GM21529 (cell line): Measurements from ENCODE around the gene DOCK4.

Experiments used
- ATAC-seq: cut with Tn5 transposase; IDR thresholded peaks from one replicate; pipeline ENCODE4 v1.9.1; 2021; ENCODE audit not compliant: unreplicated experiment

Gene DOCK4

DNA sequence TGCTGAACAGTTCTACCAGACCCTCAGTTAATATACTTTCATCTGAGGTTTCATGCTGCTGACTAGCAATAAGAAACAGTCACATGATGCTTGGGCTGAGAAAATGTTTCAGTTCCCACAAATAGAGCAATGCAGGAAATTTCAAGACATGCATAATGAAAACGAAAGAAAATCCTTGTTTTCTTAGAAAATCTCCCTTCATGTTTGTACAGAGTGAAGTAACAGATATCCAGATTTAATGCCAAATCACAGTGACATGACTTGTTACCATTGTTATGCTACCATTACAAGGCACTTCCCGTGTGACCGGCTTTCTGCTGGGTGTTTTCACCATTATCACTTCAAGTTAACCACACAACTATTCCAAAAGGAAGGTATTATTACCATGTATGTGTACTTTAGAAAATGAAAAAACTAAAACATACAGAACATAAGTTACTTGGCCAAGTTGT is 121.7 kb downstream of the DOCK4 start:
- peak; percentile 57 for ATAC-seq

DNA sequence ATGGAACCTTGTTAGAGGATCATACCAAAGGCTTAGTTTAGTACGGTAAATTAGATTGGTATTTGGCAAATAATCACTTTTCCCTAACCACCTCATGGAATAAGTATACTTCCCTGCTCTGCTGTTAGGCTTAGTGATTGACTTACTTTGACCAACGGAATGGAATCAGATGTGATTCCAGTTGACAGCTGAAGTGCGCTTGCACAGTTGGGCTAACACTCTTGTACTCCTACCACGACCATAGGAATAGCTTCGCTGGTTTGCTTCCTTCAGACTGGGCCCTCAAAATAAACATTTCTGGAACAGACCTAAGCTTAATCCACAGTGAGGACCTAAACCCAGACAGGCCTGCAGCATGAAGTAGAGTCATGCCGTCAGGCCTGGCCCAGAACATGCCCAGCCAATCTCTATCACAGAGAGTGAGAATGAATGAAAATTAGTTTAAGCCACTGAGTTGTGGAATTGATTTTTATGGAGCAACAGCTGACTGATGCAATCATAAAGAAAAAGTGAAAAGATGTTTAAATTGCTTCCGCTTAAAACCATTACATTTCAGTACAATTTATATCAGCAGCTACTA is 122.3 kb downstream of the DOCK4 start:
- ATAC-seq = no peak

DNA sequence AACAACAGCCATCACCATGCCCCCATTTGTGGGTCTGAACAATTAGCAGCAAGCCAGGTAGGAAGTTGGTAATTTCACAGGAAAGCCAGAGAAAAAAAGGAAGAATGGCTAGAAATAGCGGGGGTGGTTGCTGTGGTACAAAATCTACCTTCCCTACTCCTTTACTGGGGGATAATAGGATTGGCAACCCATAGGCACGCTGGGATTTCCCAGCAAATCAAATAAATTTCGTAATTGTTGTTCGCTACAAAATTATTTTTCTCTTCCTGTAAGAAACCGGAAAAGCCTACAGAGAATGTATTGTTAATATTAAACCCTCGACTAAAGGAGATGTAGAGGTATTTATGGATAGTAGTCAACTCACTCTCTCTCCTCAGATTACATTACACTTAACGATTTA is 123.9 kb downstream of the DOCK4 start:
- ATAC-seq = no peak

DNA sequence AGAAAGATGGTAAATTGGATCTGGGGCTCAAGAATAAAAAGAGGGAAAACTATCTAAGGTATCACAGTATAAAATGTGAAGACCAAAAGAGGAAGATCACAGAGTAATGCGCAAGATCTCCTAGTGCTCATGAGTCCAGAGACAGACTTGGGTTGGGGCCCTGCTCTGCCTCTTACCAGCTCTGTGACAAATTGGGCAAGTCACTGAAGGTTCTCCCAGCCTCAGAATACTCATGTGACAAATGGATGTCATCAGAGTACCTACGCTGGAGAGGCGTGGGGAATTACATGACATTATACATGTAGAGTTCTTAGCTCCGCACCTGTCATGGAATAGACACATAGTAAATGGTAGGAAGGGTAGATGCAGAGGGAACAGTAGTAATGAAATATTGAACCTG is 124.4 kb downstream of the DOCK4 start:
- no peak for ATAC-seq

DNA sequence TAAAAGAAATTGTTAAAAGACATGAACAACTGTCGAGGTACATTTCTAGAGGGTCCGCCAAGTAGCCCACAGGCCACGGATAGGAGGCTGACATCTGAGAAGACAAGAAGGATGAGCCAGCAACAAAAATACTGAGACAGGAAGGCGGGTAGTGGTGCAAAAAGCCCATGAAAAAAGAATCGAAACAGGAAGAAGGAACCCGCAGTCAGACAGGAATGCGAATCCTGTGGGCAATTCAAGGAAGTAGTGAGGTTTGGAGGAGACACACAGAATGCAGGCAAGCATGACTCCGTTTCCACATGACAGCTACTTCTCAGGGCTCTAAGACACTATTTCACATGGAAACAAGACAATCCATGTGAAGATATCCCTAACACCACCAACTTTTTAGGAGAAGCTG is 125.2 kb downstream of the DOCK4 start:
- ATAC-seq = peak; percentile 46

DNA sequence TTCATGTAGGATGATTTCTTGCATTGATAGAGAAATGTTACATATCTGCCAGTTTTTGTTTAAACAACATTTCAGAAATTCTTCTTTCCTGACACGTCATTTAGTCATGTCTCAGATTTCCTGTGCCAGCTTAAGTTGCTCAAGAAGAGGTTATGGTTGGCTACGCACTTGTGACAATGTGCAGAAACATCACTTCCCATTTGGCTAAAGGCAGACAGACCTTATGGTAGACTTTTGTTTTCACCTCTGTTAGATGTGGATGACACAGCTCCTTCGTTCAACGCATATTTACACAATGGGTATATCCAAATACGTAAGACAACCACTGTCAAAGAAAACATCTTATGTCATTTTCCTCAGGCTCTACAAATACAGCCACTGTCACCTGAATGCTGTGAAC is 125.8 kb downstream of the DOCK4 start:
- peak; percentile 89 for ATAC-seq

DNA sequence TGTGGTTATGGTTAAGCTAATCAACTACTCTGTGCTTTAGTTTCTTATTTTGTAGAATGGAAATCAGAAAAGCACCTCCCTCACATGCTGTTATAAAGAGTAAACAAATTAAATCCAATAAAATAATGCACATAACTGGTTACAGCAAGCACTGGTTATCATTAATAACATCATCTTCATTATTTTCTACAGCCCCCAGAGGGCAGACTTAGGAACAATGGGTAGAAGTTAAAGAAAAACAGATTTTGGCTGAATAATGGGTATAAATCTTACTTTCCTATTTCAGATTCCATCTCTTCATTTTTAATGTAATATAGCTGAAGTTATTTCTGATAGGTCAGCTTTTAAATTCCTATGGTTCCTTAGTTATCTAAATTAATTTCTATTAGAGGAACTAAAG is 126.5 kb downstream of the DOCK4 start:
- no peak for ATAC-seq

DNA sequence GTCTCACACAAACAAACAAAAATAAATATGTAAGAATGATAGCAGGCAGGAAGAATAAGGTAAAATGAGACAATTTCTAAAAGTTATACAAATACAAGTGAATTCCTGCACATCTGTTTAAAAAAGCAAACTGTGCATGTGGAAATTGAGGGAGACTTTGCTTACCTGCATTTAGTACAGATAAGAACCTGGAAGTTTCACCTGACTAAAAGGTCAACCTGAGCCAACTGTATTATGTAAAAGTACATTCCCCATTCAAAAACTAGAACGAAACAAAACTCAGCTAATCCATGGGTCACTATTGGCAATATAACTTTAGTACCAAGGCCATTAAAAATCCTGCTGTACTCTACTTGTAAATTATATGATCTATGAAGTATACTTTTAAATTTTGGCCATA is 127.1 kb downstream of the DOCK4 start:
- no peak for ATAC-seq

DNA sequence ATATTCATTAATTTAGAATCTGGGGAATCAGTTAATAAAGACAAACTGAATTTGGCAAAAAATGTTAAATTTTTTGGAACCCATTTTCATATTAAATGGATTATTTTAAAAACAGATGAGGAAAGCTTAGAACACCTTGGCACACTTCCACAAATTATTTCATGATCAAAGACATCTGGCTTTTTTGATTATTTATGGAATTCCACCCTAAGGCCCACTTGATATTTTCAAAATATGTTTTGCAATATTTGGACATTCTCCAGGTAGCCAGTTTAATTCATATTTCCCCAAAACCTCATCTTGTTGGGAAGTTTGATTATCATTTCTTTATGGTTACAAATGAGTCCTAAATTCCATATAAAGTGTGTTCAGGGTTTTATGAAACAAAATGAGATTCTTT is 129.9 kb downstream of the DOCK4 start:
- ATAC-seq = no peak

DNA sequence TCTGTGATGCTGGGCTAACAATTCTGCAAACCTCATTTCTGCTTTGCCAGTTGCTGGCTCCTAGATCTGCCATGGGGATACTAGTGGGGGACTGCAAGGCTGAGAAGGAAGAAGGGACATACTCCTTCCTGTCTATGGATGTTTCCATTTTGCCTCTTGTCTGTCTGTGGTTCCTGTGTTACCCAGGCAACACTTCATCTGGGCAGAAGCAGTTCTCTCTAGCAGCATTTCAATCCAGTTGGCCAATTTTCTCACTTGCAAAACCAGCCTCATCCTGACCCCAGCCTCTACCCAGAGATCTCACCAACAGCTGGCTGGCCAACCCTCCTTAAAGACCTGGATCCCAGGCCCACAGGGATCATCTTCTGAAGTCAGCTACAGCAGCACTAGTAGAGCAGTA is 131.7 kb downstream of the DOCK4 start:
- no peak for ATAC-seq

DNA sequence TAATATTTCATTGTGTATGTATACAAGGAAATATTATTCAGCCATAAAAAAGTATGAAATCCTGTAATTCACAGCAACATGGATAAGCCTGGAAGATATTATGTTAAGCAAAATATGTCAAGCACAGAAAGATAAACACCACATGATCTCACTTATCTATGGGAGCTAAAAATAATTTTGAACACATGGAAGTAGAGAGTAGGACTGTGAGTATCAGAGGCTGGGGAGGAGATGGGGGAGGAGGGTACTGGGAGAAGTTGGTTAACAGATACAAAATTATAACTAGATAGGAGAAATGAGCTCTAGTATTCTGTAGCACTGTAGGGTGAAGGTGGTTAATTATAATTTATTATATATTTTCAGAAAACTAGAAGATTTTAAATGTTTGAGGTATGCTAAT is 132.7 kb downstream of the DOCK4 start:
- no peak for ATAC-seq

DNA sequence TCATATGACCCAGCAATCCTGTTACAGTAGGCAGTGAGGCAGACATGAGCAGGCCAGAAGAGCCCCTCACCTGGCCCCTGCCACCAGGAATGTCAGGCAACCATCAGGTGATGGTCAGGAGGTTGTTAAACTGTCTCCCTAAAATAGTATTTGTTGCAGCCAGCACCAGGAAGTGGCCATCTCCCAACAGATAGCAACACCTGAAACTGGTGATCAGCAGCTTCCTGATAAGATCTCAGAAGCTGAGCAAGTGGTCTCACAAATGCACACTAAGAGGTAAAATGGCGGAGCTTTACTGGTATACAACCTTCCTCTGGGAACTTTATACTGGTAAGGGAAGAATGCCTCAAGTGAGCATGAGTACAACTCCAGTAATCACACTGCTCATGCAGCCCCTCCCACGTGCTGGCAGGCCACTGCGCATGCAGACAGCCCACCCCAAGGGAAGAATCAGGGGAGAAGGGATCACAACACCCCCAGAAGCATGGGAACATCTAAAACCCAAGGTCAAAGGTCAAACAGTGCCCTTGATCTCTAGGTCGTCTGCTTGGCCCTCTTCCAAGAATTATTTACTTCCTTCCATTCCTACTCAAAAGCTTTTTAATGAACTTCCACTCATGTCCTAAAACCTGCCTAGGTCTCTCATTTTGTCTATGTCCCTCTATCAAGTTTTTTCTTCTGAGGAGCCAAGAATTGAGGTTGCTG is 133.5 kb downstream of the DOCK4 start:
- no peak for ATAC-seq

DNA sequence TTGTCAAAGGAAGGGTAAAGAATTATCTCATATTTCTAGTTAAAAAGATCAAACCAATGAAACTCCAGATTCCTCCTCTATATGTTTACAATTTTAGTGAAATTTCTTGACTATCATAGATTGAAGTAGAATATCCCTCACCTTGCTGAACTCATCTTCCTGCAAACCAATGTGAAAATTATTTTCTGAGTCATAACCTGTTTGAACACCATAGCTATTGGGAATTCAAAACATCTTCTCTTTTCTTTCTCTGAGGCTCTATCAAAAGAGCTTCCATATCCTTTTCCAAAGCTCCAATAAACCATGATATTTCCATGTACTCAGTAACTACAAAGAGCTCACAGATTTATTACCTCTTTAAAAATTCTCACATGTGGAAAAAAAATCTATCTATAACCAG is 134.3 kb downstream of the DOCK4 start:
- no peak for ATAC-seq

DNA sequence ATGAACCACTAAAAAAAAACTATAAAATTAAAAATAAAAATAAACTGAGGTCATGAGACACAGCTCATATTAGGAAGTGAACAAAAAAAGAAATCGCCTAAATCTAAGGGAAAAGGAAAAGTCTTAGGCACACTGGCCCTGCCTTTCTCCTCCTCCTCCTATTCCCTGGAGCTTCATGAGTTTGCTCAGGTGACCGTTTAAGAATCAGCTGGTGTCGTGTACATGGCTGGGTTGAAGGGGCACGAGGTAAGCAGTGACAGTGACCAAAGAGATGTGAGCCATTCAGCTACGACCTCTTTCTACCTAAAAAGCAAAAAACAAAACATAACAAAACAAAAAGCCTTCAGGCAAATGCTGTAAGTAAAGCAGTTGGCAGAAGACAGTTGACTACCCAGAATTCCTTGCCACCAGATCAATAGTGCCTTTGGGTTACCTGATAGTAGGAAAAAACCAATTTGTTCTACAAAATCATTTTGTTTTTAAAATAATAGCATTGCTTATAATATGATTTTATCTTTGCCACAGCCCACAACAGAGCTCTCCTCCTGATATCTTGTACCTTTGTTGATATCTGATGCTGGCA is 135.4 kb downstream of the DOCK4 start:
- ATAC-seq = no peak

DNA sequence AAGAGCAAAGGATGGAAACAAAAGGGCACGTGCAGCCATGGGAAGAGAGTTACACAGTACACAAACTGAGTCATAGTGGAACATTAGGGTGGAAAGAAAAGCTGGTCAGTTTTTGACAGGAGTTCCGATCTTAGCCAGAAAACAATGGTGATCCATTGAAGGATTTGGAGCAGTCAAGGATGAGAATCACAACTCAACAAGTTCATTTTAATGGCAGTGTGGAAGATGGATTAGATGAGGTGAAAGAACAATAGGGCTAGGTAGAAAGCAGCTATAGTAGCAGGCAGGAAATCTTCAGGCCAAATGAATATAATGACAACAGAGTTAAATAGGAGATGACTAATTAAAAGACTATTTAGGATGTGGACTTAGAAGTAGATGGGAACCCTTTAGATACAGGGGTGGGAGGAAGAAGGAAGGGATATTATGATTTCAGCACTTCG is 136.3 kb downstream of the DOCK4 start:
- ATAC-seq = no peak

DNA sequence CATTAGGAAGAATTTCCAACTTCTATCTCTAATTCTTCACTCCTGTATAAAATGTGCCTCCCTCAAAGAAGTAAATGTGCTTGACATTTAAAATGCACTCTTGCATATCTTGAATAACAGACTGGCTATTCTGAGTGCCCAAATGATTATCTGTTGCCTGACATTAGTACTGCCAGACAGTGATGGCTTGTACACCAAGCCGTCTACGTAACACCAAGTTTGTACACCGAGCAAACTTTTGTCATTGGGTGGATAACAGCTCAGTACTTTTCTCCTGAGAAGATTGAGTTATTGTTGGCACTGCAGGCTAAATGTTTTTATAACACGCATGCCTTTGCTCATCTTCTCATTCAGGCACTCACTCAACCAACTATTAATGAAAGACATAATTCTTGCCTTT is 137.2 kb downstream of the DOCK4 start:
- no peak for ATAC-seq

DNA sequence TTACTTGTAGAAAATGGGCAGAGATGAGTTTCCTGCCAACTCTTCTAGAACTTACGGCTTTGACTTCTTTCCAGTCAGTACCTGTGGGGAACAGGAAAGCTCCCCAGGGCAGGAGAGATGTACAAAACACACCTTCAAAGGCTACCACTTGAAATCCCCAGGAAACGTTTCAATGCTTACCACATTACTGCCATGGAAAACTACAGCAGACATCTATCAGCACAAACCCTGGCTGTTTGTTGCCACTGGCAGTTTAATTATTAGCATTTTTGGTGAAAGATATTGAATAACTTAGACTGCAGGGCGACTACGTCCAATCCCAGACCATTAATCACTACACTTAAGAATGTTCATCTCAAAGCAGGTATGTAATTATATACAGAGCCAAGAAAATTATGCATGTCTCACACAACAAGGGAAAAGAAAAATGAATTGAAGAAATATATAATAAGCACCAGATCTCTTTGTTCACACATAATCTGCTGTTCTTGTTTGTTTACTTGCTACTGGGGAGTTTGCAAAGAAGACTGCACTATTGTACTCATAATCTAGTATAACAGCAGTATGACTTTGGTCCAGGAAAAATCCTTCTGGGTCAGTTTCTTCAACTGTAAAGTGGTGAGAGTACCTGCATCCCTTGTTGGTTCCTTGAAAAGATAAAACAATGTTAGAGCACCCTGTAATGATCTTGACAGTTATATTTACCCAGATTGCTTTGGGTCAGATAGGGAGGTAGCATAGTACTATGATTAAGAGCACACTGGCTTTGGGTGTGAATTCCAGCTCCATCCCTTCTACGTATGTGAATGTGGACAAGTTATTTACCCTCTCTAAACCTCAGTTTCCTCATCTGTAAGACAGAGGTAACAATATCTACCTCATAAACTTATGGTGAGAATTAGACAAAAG is 138.3 kb downstream of the DOCK4 start:
- no peak for ATAC-seq

DNA sequence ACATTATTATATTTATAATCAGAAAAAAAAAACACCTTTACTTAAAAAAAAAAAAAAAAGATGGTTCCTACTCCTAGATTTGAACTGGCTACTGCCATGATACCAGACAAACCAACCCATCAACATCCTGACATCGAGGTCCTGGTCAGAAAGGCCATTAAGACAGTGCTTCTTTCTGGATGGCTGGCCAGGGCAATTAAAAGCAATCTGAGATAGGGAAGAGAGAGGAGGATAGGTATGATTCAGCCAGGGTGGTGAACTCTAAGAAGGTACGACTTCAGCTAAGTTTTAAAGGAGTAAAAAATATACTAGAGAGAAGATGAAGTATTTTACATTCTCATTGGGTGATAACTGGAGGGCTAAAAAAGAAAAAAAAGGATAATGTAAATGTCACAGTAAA is 139.0 kb downstream of the DOCK4 start:
- ATAC-seq = no peak

DNA sequence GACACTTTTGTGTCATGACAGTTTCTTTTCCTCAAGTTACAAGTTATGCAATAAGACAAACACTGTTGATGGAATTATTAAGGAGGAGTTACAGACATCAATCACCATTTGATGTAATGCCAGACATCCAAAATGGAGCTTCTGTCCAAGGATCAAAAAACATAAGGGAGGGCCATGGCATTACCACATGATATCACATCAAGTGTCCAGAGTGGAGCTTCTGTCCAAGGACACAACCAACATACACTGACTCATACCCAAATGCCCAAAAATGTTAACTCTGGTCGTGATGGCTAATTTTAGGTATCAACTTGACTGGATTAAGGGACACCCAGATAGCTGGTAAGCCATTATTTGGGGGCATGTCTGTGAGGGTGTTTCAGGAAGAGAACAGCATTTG is 140.4 kb downstream of the DOCK4 start:
- no peak for ATAC-seq

DNA sequence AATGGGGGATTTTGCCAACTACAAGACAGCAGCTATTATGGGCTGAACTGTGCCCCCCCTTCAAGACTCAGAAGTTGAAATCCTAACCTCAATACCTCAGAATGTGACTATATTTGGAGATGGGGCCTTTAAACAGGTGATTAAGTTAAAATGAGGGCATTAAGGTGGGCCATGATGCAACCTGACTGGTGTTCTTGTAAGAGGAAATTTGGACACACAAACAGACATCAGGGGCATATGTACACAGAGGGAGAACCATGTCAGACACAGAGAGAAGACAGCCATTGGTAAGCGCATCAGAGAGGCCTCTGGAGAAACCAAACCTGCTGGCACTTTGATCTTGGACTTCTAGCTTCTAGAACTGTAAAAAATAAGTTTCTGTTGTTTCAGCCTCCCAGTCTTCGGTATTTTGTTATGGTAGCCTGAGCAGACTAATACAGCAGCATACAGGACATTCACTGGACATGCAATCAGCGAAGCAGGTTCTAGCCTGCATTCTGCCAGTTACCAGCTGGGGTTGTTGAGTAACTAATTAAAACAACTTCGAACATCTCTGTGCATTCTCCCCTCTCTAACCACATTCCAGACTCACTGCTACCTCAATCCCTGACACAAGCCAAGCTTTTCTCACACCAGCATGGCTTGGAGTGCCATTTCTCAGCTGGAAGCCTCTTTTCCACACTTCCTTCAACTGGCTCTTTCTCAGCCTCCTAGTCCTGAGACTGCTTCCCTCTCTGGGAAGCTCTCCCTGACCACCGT is 141.4 kb downstream of the DOCK4 start:
- ATAC-seq = no peak

DNA sequence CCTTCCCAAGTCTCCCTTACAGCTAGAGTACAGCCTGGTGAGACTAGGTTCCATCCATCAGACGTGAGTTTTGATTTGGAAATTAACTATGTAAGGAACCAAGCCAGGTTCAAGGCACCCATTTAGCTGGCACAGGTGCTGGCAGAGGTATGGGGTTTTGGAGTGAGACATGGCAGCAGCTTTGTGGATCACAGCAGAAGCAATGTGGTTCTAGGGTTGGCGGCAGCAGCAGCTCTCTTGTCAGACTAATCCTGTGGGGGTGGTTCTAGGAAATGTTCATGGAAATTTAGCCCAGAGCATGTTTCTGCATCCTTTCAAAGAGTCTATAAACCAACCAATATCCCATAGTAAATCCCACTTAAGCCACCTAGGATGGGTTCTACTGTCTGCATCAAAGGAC is 142.2 kb downstream of the DOCK4 start:
- no peak for ATAC-seq
